ENCODE measurements around the gene KRT2. TPM values are rescaled to one million over a fixed set of nuclear protein-coding genes. Genes with fewer than 3 reads are reported as not detected.

The KRT2 gene
- total and polyA plus RNA-seq, 9 of the 15 experiments (the other 6 are each of a cell fraction or from before 2014, with no cell fraction given): 0.03 to 0.69 (median 0.07) TPM; not detected in 2

GRCh38 chr12:52662093-52662917 lies 10.3 kb upstream of the KRT2 start:
- no peaks in the 10 kb centered on the region for H3K36me3 ChIP-seq (ENCODE audit: control insufficient read depth, insufficient read depth, low read length)
- H3K27me3 ChIP-seq (ENCODE audit: control insufficient read depth in 2 of 2, insufficient read depth in 2 of 2, low read length in 2 of 2): no peaks in the 10 kb centered on the region
- H3K9ac ChIP-seq (ENCODE audit: insufficient read depth in 1 of 2, low read depth in 2 of 2, low read length in 2 of 2): peak overlapping the region; percentile 2 to 57; a peak in 3 of 4 replicates
- H3K4me1 ChIP-seq (replicated peaks in 1 of 2; ENCODE audit: control insufficient read depth in 2 of 2, insufficient read depth in 2 of 2, low read length in 2 of 2): peaks cover 39 to 50% of the 10 kb centered on the region in 2 experiments
- BruUV-seq (replicated peaks): no TSS peak
- H3K9me1 ChIP-seq (ENCODE audit: control insufficient read depth, insufficient read depth, low read length): peaks cover 2% of the 10 kb centered on the region
- 7% methylated on average over 10 of the region's 10 CpGs for WGBS (ENCODE audit: insufficient coverage, low coverage, missing lambda C conversion rate)
- ChIA-PET CTCF (ENCODE audit: low intra/inter-chr PET ratio) (interaction anchor here (0.6 kb wide), 1 partner anchor 10 kb away, joined by 3 read pairs; no protein-coding TSS in a partner anchor), POLR2A (interaction anchor here (0.6 to 1.8 kb wide), 4 partner anchors 11 to 19 kb away, joined by 3 to 5 read pairs (median 4); partner anchors contain the start of gene KRT1)
- DNase-seq (ENCODE audit: extremely low read depth in 1 of 4, low spot score in 3 of 4): peak; percentile 87 to 95 (median 91)
- H3K4me2 ChIP-seq (ENCODE audit: insufficient read depth, low read length): peak overlapping the region; percentile 77
- peak overlapping the region; percentile 93 for H3K27ac ChIP-seq (ENCODE audit: extremely low read depth, low read depth, low read length)
- H4K20me1 ChIP-seq (replicated peaks; ENCODE audit: control insufficient read depth, insufficient read depth, low read length): no peaks in the 10 kb centered on the region
- ATAC-seq: peak; percentile 96
- H3K4me3 ChIP-seq: no peak overlapping the region
- H3K9me3 ChIP-seq (replicated peaks; ENCODE audit: control insufficient read depth, insufficient read depth, low read depth, low read length): no peaks in the 10 kb centered on the region
- no peaks in the 10 kb centered on the region for H3K79me2 ChIP-seq (ENCODE audit: control insufficient read depth, insufficient read depth, low read length)
- H2AFZ ChIP-seq (ENCODE audit: low read depth, low read length): peak overlapping the region; percentile 70
- intact Hi-C loops (cut with micrococcal nuclease) (loop anchor here (5.0 kb wide), 1 partner anchor 75 kb away; no protein-coding TSS in a partner anchor), in situ Hi-C loops (cut with MboI) (no loop called here)
- FAIRE-seq: peak; percentile 99
- TF ChIP-seq NBN (IDR thresholded peaks at IDR 0.05; ENCODE audit: low read depth) (peak; percentile 98), ZNF584 (CRISPR knock-in tag; IDR thresholded peaks at IDR 0.05; ENCODE audit: low read depth) (peak; percentile 91), MAX (CRISPR knock-in tag; IDR thresholded peaks at IDR 0.05) (peak; percentile 48), ZNF143 (CRISPR knock-in tag; IDR thresholded peaks at IDR 0.05) (no peak), ZNF766 (CRISPR knock-in tag; conservative IDR thresholded peaks at IDR 0.05) (peak; percentile 83), LCOR (CRISPR knock-in tag; IDR thresholded peaks at IDR 0.05) (peak; percentile 87), ZNF121 (CRISPR knock-in tag; conservative IDR thresholded peaks at IDR 0.05) (no peak), ZNF644 (tag; IDR thresholded peaks at IDR 0.05; ENCODE audit: low read depth) (peak; percentile 96), ATF7 (IDR thresholded peaks at IDR 0.05) (peak; percentile 88), HDAC3 (IDR thresholded peaks at IDR 0.05; ENCODE audit: borderline replicate concordance, partially characterized antibody) (peak; percentile 97), NONO (IDR thresholded peaks at IDR 0.05; ENCODE audit: low read depth in 2 of 2, low read length in 1 of 2) (no peak), HIVEP1 (CRISPR knock-in tag; IDR thresholded peaks at IDR 0.05) (peak; percentile 45; the same call in 1 of the 2 replicates), AFF4 (CRISPR knock-in tag; IDR thresholded peaks at IDR 0.05) (no peak), ZNF133 (CRISPR knock-in tag; IDR thresholded peaks at IDR 0.05) (0 out of 2 replicates have a peak, but pooled peaks have one; percentile 9), MECOM (CRISPR knock-in tag; IDR thresholded peaks at IDR 0.05) (peak; percentile 24; the same call in 1 of the 2 replicates), ZNF274 (IDR thresholded peaks at IDR 0.05; ENCODE audit: borderline replicate concordance, low read depth, low read length) (no peak; the same call in 1 of the 2 replicates), EWSR1 (IDR thresholded peaks at IDR 0.05; ENCODE audit: borderline replicate concordance, low read depth, partially characterized antibody) (no peak), ZNF134 (CRISPR knock-in tag; conservative IDR thresholded peaks at IDR 0.05) (0 out of 2 replicates have a peak, but pooled peaks have one; percentile 31), MCM3 (IDR thresholded peaks at IDR 0.05) (no peak)

Measured in K562 (cell line).